PFSK-1 (cell line): Measurements from ENCODE around the gene CLDND1.

Experiments used
- SIN3A ChIP-seq: IDR thresholded peaks from 2 replicates; pipeline ENCODE4 v1.6.1; 2012; ENCODE audit warnings: mild to moderate bottlenecking, low read length, moderate library complexity, borderline replicate concordance; ENCODE audit not compliant: insufficient read depth
- TAF1 ChIP-seq: IDR thresholded peaks from 2 replicates; pipeline ENCODE4 v1.6.1; 2012; ENCODE audit warnings: low read length, control low read depth, borderline replicate concordance; ENCODE audit not compliant: insufficient read depth
- TF ChIP-seq, protein P1 (sequence below), 2 experiments: IDR thresholded peaks; 2 replicates each; pipeline versions ENCODE4 v1.6.1 to v1.8.0; 2011 to 2012; ENCODE audit warnings: low read depth in 2 of 2, low read length in 2 of 2, control low read depth in 1 of 2, inconsistent platforms in 1 of 2, mild to moderate bottlenecking in 1 of 2, moderate library complexity in 1 of 2; ENCODE audit not compliant: insufficient read depth in 1 of 2

DNA sequence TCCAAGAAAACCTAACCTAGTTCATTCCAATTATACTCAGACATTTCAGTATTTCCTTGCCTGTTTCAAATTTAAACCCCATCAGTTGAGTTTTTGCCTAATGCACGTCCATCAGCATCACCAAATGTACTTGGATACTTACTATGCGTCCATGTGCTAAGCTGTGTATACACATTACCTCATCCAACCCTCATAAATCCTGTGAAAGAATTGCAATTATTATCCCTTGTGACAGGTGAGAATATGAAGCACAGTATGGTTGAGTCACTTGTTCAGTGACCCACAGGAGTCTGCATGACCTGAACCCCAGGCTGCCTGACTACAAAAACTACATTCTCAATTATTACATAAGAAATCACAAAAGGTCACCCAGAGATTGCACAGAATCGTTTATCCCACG, 22.7 kb downstream of the CLDND1 start:
- TF ChIP-seq SIN3A = no peak
- TF ChIP-seq TAF1 = no peak
- TF ChIP-seq, protein P1, sequence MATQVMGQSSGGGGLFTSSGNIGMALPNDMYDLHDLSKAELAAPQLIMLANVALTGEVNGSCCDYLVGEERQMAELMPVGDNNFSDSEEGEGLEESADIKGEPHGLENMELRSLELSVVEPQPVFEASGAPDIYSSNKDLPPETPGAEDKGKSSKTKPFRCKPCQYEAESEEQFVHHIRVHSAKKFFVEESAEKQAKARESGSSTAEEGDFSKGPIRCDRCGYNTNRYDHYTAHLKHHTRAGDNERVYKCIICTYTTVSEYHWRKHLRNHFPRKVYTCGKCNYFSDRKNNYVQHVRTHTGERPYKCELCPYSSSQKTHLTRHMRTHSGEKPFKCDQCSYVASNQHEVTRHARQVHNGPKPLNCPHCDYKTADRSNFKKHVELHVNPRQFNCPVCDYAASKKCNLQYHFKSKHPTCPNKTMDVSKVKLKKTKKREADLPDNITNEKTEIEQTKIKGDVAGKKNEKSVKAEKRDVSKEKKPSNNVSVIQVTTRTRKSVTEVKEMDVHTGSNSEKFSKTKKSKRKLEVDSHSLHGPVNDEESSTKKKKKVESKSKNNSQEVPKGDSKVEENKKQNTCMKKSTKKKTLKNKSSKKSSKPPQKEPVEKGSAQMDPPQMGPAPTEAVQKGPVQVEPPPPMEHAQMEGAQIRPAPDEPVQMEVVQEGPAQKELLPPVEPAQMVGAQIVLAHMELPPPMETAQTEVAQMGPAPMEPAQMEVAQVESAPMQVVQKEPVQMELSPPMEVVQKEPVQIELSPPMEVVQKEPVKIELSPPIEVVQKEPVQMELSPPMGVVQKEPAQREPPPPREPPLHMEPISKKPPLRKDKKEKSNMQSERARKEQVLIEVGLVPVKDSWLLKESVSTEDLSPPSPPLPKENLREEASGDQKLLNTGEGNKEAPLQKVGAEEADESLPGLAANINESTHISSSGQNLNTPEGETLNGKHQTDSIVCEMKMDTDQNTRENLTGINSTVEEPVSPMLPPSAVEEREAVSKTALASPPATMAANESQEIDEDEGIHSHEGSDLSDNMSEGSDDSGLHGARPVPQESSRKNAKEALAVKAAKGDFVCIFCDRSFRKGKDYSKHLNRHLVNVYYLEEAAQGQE (IDR thresholded peaks at IDR 0.05; ENCODE audit: insufficient read depth in 1 of 2, low read depth in 2 of 2, low read length in 2 of 2) = no peak
